ENCODE results near the gene LPP. TPM values are rescaled to one million over a fixed set of nuclear protein-coding genes. Genes with fewer than 3 reads are reported as not detected.

Gene LPP
- total and polyA plus RNA-seq, 2 of the 13 experiments (the other 11 are each of a cell fraction or from before 2014, with no cell fraction given) = 19.2 to 29.9 TPM

- no peak for TF ChIP-seq TFE3 (CRISPR knock-in tag; IDR thresholded peaks at IDR 0.05)
- no peak for TF ChIP-seq E2F1 (CRISPR knock-in tag; IDR thresholded peaks at IDR 0.05)
- no peak for TF ChIP-seq ZUFSP (CRISPR knock-in tag; IDR thresholded peaks at IDR 0.05; ENCODE audit: borderline replicate concordance)
- TF ChIP-seq POGZ (CRISPR knock-in tag; IDR thresholded peaks at IDR 0.05) = peak; percentile 84
- TF ChIP-seq ZNF256 (CRISPR knock-in tag; conservative IDR thresholded peaks at IDR 0.05) = no peak
- TF ChIP-seq PRDM4 (CRISPR knock-in tag; IDR thresholded peaks at IDR 0.05; ENCODE audit: borderline replicate concordance) = no peak
- TF ChIP-seq SATB2 (CRISPR knock-in tag; IDR thresholded peaks at IDR 0.05) = no peak
- TF ChIP-seq ZNF343 (CRISPR knock-in tag; IDR thresholded peaks at IDR 0.05) = no peak
- TF ChIP-seq ERF (CRISPR knock-in tag; IDR thresholded peaks at IDR 0.05) = no peak
- TF ChIP-seq TIGD3 (CRISPR knock-in tag; IDR thresholded peaks at IDR 0.05; ENCODE audit: borderline replicate concordance) = no peak
- TF ChIP-seq ZMYM3 (CRISPR knock-in tag; IDR thresholded peaks at IDR 0.05) = 0 out of 2 replicates have a peak, but pooled peaks have one; percentile 32
- TF ChIP-seq ZNF44 (CRISPR knock-in tag; IDR thresholded peaks at IDR 0.05) = no peak
- TF ChIP-seq ZNF124 (CRISPR knock-in tag; IDR thresholded peaks at IDR 0.05) = 0 out of 2 replicates have a peak, but pooled peaks have one; percentile 42
- no peak for TF ChIP-seq NFYB (CRISPR knock-in tag; IDR thresholded peaks at IDR 0.05)
- no peak for TF ChIP-seq GMEB2 (CRISPR knock-in tag; IDR thresholded peaks at IDR 0.05; ENCODE audit: low read depth)
- no peak for TF ChIP-seq ONECUT2 (CRISPR knock-in tag; IDR thresholded peaks at IDR 0.05)
- no peak for TF ChIP-seq MYNN (CRISPR knock-in tag; IDR thresholded peaks at IDR 0.05; ENCODE audit: low read depth)
- TF ChIP-seq THAP11 (CRISPR knock-in tag; IDR thresholded peaks at IDR 0.05) = peak; percentile 57; the same call in 1 of the 2 replicates
- TF ChIP-seq ZNF24 (IDR thresholded peaks at IDR 0.05) = no peak
- TF ChIP-seq JARID2 (CRISPR knock-in tag; IDR thresholded peaks at IDR 0.05; ENCODE audit: insufficient replicate concordance) = no peak
- TF ChIP-seq HCFC1 (IDR thresholded peaks at IDR 0.05; ENCODE audit: low read depth, low read length) = no peak
These were observed 558.4 kb downstream of the LPP start (continued) for GRCh38 chr3:188712248-188712924.
